Activated CD4-positive, alpha-beta T cell treated with anti-CD3 and anti-CD28 coated beads, Interleukin-2, amount 50 U/mL, for 48 hours (primary cell): Measurements from ENCODE around the gene NIN.

Experiments
- DNase-seq, 2 experiments: peaks; one replicate each; pipeline ENCODE4 v3.0.0-alpha.2; 2020

The NIN gene

DNA sequence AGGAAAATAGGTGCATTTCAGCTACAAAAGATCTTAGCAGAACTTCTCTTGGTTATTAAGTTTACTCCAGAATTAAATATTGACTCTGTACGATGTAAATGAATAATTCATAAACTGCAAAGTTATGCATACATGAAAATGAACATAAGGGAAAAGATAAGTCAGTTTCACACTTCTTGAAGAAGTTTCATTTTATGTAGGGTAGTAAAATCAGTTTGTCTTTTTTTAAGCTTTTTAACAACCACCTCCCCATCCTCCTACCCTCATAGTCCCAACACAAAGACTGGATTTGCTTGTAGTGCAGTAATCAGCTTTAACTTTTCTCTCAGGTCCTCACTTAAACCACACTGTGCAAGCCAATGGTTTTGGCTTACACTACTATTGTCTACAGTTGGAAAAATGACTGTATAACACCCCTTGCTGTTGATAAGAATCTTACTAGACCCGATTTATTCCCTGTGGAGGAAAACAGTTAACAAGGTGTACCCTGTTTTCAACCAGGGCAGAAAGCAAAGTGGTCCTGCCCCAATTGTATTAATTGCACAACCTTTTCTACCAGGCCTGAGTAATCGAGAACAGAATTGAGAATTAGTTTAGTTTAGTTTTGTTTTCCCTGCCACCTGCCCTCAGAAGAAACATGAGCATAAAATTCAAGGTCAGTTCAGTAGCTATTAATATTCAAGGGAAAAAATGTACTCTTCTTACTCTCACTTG is 44.1 kb downstream of the NIN start:
- no peak for DNase-seq

DNA sequence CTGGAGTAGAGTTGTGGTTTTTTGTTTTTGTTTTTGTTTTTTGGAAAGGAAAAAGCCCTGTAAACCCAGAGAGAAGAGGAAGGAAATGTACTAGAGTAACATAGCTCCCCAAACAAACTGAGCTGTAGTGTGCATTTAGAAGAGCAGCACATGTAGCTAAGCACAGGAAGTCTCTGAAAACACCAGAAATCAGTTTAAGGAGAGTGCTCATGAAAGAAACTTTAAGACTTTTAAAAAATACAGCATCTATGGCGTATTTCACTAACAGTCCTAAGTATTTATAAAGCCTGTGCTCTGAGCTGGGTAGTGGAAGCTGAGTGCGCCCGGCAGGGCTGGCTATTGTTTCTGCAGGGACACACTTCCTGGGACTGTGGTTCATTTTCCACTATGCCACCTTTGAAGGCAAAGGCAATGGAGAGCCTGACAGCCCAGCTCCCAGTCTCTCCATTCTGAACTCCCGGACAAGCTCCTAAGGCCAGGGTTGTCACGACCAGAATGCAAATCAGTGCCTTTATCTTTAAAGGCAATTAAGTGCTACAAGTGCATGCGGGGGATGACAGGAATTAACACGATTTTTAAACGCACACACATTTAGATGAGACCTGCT is 45.4 kb downstream of the NIN start:
- DNase-seq: no peak

DNA sequence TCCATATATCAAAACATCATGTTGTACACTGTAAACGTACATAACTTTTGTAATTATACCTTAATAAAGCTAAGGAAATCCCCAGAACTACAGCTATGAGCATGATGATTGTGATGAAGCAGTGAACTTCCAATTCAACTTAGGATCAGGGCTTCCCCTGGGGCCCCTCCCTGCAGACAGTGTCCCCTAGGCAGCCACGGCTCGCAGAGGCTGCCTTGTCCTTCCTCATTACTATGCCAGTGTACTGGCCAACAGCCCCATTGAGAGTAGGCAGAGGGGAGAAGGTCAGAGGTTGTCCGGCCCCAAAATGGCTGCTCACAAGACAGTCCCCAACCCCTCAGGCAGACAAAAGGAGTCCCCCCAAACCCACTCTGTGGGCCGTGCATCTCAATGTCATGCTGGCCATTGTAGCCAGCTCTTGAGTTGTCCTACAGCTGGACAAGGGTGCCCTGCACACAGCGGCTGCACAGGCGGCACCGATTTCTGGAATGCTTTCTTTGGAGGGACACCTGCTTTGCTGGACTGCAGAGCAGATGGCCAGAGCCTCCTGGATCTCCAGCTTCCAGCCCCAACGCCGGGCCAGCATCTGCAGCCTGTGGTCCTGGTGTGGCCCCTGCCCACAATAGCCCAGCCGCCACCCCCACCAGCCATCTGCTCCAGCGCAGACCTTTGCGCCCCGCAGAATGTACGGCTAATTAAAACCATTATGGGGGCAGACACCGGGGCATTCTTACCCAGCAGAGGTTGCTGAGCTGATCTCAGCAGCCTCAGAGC is 46.1 kb downstream of the NIN start:
- peak in 1 of 2 experiments; percentile 15 for DNase-seq

DNA sequence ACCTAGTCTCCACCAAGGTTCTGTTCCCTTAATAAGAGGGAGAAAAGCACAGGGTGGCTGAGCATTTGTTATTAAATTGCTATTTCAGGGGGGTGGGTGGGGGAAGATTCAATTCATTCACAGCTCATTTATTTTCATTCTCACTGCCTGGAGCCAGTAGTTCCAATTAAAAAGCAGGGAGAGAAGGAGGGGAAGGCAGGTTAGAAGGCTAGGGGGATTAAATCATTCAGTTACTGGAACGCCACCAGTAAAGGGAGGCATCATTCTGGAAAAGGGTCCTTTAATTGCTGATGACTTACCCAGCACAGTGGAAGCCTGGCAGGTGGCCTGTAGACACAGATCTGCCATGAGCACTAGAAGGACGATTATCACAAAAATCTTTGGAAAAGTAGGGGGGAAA is 47.4 kb downstream of the NIN start:
- DNase-seq: no peak

DNA sequence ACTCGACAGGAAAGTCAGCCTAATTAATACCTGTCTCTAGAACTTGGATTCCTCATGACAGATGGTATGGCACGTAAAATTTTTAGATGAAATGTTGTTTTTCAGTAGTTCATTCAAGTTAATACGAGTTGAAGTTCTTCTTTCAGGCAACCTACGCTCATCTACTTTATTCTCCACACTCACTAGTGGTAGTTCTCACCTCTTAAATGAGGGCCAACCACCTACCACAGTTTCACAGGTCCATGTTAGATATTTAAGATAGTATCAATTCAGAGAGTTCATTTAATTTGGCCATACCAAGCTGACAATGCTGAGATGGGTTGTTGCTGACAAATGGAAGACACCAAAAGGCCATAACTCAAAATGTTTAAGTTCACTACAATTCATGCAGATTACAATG is 50.6 kb downstream of the NIN start:
- no peak for DNase-seq

DNA sequence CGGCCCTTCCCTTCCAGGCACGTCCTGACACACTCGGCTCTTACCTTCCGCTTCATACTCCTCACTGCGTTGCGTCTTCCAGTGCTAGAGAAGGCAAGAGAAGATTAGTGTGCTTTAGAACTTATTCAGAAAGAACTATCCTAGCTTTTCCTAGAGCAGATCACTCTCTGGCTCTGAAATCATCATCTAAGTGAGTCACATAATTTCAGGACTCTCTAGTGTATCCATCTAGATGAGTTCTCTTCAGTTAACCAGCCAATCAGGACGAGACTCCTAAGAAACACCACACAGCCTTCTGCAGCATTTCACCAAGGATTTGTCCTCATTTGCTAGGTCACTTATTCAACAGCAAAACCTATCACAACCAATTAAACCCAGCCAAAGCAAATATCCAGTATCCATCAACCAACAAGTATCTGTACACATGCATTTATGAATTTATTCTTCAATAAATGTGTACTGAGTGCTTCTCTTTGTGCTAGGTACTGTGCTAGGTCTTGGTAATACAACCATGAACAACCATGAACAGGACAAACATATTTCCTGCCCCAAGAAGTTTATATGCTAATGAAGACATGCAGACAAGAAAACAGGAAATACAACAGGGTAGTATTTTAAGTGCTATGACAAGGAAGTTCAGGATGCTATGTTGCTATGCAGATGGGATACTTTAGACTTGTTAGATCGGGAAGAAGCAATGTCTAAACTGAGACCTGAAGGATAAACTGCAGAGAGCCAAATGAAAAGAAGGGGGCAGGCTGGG is 52.1 kb downstream of the NIN start:
- DNase-seq: no peak

DNA sequence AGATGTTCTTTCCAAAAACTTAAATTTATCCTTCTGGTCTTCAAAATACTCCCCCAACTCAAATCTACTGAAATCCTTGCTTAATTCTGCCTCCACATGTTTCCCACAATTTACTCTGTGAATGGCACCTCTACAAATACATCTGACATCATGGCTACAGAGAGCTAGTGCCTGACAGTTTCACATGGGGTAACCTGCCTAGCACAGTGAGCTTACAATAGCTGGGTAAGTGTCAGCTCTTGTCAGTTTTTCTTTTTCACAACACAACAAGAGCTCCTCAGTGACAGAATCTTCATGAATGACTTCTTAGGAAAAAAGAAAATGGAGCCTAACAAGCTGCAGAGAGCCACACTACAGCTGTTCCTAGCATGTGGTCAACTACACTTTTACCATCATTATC is 54.4 kb downstream of the NIN start:
- DNase-seq: no peak

DNA sequence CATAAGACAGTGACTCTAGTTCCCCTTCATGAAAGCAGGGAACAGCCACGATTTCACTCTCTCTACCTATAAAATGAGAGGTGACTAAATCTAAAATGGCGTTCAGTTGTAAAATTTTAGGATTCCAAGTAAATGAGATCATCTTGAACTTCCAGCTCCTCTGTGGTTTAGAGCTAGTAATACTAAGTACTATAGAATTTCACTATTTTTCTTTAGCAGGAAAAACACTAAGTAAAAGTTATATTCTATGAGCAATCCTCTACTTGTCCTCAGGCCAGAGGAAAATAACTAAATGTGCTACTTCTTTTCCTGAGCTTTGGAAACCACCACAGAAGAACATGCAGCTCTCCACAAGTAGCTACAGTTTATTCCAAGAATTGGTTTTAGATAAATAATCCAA is 55.6 kb downstream of the NIN start:
- DNase-seq: no peak

DNA sequence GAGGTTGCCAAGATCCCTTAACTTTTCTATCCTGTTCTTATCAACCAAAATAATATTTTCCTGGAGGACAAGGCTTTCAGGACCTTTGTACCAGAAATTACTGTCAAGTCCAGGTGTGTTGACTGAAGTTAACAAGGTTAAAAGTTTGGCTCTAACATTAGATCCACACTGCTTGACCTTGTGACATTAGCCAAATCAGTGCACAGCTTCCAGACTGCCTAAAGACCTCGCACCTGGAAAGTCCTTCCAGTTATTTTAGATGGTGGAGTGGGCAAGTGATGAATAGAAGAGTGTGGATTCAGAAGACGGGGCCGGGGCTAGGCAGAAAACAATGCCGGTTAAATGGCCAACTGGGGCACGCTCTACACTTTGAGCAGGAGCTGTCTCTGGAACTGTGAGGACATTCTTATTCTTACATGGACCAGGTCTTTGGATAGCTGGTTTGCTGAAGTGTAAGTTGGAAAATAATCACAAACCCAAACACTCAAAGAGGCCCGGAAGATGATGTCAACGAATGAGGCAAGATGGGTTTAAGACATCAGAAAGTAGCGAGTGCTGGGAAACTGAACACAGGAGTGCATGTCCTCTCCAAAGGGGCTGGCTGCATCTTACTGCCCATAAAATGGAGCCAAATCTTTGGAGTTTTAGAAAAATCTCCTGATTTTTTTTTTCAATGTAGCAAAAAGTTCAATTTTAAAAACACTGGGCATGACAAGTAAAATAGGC is 56.3 kb downstream of the NIN start:
- no peak for DNase-seq

DNA sequence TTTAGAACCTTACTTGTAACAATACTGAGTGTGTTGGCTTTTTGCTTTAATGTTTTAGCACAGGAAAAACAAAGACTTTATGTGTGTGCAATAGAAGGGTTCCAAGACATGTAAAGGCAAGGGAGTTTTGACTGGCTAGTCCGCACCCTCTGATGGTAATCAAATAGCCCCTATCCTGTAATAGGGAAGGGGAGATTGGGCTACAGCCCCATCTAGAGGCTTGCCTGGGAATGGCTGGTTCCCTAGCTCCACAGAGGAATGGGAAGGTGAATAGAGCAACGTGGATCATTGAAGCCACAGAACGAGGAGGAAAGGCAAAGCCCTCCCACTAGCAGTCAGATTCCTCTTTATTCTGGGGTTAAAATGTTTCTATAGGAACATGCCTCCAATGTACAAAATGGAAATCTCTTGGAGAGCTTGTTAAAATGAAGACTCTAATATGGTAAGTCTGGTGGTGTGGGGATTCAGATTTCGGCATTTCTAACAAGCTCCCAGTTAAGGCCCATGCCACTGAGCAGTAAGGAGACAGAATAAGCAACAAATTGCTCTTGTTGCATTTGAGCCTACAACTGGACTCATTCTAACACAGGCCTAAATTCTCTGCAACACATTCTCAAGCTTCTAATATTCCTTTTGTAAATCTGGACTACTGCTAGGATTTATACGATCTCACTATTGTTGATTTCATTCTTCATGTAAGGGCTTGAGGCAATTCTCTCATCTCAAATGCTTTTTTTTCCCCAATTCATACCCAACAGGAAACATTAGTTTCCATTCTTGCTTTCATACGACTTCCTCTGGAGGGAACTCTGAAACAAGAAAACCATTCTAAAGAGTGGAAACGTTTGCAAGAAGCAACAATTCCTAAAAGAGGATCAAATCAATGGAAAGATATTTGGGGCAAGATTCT is 57.1 kb downstream of the NIN start:
- DNase-seq: peak; percentile 47 to 61

DNA sequence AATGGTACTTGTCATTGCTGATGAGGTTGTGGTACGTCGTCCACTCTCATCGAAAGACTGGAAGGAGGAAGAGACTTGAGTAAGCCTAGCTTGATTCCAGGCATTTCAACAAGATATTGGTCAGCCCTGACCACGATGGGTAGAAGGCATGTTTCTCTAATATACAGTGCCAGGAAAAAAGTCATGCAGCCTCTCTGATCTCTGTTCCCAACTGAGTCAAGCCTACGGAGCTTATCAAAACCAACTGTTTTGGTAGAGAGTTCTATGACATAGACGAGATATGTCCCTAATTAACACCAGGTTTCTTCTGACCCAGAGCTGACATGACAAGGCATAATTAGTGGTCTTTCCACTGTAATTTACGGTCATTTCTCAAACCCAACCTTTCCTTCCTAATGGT is 58.5 kb downstream of the NIN start:
- no peak for DNase-seq

DNA sequence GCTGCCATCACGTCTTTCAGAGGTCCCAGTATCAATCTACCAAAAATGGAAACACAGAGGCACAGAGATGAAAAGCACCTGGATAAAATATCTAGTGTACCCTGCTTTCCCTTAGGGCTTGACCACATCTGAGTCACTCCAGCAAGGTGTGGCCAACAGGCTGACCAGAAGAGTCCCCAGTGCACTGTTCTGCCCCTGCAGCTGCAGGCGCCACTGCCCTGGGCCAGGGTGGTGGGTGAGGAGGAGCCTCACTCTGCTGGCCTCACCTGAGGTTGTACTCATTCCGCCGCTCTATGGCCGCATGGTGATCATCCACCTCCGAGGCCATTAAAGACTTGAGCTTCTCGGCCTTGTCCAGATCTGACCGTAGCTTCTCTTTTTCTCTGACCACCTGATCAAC is 60.4 kb downstream of the NIN start:
- DNase-seq: no peak

DNA sequence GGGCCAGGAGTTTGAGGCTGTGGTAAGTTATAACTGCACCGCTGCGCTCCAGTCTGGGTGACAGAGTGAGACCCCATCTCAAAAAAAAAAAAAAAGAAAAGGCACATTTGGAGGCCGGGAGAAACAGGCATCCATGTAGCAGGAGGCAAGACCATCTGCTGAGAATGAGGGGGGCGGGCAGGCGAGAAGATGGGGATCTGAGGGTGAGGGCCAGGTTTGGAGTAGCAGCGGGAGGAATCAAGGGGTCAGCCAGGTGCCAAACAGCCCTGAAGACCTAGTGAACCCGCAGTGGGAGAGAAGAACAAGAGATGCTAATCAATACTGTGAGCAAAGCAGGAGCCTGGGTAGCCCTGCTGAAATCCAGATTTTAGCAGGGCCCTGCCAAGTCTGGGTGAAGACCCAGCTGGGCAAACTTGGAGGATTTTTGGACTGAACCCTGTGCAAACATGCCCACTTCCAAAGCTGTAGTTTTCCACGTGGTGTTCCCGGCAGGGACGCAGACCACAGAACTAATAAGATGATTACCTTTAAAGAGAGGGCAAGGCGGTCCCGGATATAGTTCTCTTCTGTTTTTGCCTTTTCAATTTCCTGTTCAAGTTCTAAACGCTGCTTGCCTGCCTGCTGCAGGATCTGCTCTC is 61.0 kb downstream of the NIN start:
- DNase-seq: no peak

DNA sequence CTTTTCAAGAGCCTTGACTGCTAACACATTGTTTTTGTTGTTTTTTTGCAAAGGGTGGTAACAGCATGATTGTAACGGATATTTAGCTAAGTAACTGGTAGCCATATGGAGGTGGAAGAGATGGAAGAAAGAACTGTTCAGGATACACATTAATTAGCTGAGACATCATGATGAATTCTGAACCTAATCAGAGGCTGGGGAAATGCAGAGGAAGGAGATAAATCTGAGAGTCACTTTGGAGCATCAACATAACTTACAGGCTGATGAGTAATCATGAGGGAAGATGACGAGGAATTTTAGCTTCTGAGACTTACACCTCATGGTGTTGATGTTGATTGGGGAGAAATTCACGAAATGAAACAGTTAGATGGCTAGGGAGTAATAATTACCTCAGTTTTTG is 62.3 kb downstream of the NIN start:
- DNase-seq: no peak

DNA sequence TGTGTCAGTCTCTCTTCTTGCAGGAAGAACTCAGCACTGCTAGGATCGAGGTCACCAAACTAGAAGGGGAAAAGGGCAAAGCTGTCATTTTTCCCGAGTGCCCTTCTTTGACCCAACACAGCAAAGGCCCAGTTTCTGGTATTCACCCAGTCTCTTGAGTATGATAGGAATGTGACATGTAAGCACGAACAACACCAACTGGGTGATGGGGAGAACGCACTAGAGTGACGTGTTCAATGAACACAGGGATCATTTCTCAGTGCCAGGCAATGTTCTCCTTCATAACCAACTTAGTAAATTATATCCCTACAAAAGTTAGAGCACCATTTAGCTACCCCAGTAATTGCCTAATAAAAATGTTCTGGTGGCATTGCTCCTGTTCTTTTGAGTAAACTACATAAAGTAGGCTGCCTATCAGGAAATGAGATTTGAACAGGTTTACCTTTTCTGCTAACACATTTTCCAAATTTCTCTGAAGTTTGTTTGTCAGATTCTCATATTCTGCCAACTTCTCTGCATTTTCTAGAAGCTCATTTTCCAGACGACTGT is 64.5 kb downstream of the NIN start:
- DNase-seq: no peak

DNA sequence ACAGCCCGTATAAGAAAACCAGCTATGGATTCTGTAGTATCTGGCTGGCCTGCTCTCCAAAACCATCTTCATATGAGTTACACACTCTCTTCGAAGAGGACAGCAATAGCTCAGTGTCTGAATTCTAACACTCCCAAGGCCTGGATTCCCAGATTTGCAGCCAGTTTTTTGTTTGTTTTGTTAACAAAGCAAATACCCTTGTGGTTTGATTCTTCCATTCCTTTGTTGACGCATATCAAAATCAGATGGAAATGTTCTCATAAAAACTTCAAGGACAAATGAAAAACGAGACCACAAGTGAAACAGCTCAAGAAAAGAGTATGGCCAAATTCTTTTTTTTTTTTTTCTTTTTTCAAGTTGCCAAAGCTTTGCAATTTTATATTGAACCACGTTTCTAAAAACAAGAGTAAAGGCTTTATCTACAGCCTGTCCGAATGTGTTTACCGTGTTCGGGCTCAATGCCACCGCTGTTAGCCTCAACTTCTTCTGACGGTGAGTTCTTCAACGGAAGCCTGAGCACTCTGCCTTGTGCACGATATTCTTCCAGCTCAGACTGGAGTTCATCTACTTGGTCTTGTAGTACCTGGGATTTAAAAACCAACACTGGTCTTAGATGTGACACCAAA is 67.5 kb downstream of the NIN start:
- DNase-seq: no peak

DNA sequence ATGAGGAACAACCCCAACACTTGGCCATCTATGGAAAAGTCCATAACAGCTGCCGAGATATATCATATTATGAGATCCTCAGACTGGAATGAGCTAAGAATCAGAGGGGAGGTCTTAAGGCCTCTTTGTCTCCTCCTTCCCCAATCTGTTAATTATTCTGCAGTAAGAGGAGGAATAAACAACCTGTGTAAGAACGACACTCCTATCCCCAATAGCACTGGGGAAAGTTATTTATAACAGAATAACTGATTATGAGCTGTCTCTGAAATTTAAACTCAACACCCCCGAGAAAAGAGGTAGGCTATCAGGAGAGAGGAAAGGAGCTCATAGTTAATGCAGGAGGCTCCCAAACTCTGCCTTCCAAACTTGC is 68.0 kb downstream of the NIN start:
- no peak for DNase-seq

DNA sequence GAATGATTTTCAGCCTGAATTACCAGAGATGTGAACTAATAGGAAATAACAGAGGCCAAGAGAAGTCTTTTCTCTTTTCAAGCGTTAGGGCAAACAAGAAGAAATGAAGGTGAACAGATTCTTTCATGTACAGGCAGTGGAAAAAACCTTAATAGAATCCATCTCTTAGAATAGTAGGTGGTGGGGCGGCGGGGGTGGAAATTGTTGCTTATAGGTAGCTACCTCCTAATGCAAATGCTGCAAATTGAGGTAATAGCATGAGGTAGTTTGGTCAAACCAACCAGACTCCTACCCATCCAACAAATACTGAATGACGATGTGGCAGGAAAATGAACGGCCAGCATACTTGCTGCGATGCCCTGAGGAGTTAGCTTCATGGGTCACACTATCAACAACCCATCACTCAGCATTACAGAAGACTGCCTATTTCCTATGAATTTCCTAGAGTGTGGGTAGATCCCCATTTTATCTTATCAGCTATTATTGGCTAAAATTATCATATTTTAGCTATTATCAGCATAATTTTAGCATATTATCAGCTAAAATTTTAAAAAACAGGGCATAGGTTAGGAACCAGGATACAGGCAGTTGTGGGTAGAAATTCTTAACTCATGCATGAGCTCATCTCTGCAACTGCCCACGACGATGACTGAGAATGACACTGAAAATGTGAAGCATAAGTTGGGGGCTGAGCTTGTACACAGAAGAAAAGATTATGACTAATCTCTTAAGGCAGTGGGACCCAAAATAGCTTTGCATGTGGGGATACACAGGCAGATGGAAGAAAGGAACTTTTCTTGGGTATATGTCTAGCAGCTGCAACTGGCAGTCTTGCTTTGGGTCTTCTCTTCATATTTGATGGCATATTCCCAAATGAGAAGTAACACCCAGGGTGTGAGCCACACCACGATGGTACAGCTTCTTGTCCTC is 68.7 kb downstream of the NIN start:
- peak; percentile 48 to 62 for DNase-seq
